Prostate gland (tissue), 2 donors: ENCODE data around the gene IL17A.

ENCODE experiments used
- CTCF ChIP-seq, 4 experiments: fragments of 200-600 bp in 2 of 4; fragments of 450-650 bp in 2 of 4; sonication (generic) in 2 of 4; IDR thresholded peaks; 1 replicate in 3 of 4; 2 replicates in 1 of 4; pipeline ENCODE4 v1.5.1; 2016 to 2019; ENCODE audit warnings: antibody characterized with exemption in 4 of 4, mild to moderate bottlenecking in 2 of 4, moderate library complexity in 2 of 4
- POLR2A ChIP-seq: fragments of 450-650 bp; IDR thresholded peaks from one replicate; pipeline ENCODE4 v1.6.1; 2016; ENCODE audit warnings: antibody characterized with exemption, mild to moderate bottlenecking
- POLR2AphosphoS5 ChIP-seq: sonication (generic); formaldehyde crosslinking; IDR thresholded peaks from one replicate; pipeline ENCODE4 v1.6.1; 2017; ENCODE audit warnings: antibody characterized with exemption

GRCh38 chr6:52144196-52145076, 41.7 kb upstream of the IL17A start:
- TF ChIP-seq POLR2A, result no peak
- no peak for TF ChIP-seq CTCF (IDR thresholded peaks at IDR 0.05)
- no peak for TF ChIP-seq POLR2AphosphoS5
